ENCODE results near the gene UBE3B. TPM values are rescaled to one million over a fixed set of nuclear protein-coding genes. Genes with fewer than 3 reads are reported as not detected.

UBE3B gene
- total RNA-seq, 2 donors from 2014 or later = 57.9 to 85.8 TPM

GRCh38 chr12:109551108-109551507, 73.7 kb downstream of the UBE3B start:
- H3K4me1 ChIP-seq (replicated peaks) = no peaks in the 10 kb centered on the region
- no peak overlapping the region for H3K4me3 ChIP-seq
- 94% methylated on average over 6 of the region's 6 CpGs for WGBS
- H3K36me3 ChIP-seq = no peaks in the 10 kb centered on the region
- DNase-seq (ENCODE audit: low spot score) = no peak
- no peak overlapping the region for H3K27ac ChIP-seq
- TF ChIP-seq POLR2A (IDR thresholded peaks at IDR 0.05) = no peak
- TF ChIP-seq POLR2AphosphoS5 (IDR thresholded peaks at IDR 0.05) = no peak
- TF ChIP-seq CTCF (IDR thresholded peaks at IDR 0.05) = no peak
- no peaks in the 10 kb centered on the region for H3K27me3 ChIP-seq (replicated peaks; ENCODE audit: insufficient read depth)
- no peaks in the 10 kb centered on the region for H3K9me3 ChIP-seq
- intact Hi-C loops (cut with DNase I) = no loop called here

- TF ChIP-seq POLR2A (IDR thresholded peaks at IDR 0.05) (no peak), POLR2AphosphoS5 (IDR thresholded peaks at IDR 0.05) (no peak), CTCF (IDR thresholded peaks at IDR 0.05) (no peak)
- Histone ChIP-seq H3K9me3 (no peaks in the 10 kb centered on the region), H3K4me3 (no peak overlapping the region), H3K36me3 (no peaks in the 10 kb centered on the region), H3K27ac (no peak overlapping the region), H3K27me3 (replicated peaks; ENCODE audit: insufficient read depth) (no peaks in the 10 kb centered on the region), H3K4me1 (replicated peaks) (no peaks in the 10 kb centered on the region)
- DNase-seq (ENCODE audit: low spot score) = no peak
- intact Hi-C loops (cut with DNase I) = no loop called here
- WGBS = 74% methylated on average over 4 of the region's 4 CpGs
These were observed 75.5 kb downstream of the UBE3B start for GRCh38 chr12:109552971-109553370.

DNA sequence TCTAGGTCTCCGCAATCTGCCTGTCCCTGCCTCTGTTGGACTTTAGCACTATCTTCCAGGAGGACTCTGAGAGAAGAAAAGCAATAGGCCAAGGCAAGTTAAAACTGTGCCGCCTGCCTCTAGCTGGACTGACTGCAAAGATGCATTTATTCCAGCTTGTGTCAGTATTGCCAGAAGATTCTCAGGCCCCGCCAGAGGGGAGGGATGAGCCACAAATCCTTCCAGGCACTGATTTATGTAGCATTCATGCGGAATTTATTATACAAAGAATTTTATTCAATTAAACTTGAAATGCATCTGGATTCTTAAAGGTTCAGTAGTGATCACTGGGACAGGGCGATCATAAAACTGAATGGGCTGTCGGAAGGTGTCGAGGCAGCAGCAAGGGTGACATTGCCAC, 76.0 kb downstream of the UBE3B start:
- 49% methylated on average over 7 of the region's 7 CpGs for WGBS
- intact Hi-C loops (cut with DNase I) = no loop called here

GRCh38 chr12:109553906-109554500, 76.6 kb downstream of the UBE3B start:
- DNase-seq (ENCODE audit: low spot score) = no peak
- Histone ChIP-seq H3K27me3 (replicated peaks; ENCODE audit: insufficient read depth) (no peaks in the 10 kb centered on the region), H3K4me1 (replicated peaks) (no peaks in the 10 kb centered on the region), H3K27ac (no peak overlapping the region), H3K9me3 (no peaks in the 10 kb centered on the region), H3K36me3 (no peaks in the 10 kb centered on the region), H3K4me3 (no peak overlapping the region)
- TF ChIP-seq CTCF (IDR thresholded peaks at IDR 0.05) = no peak
- TF ChIP-seq POLR2A (IDR thresholded peaks at IDR 0.05) = no peak
- no peak for TF ChIP-seq POLR2AphosphoS5 (IDR thresholded peaks at IDR 0.05)
- 23% methylated on average over 16 of the region's 16 CpGs for WGBS
- intact Hi-C loops (cut with DNase I) = no loop called here

More for the DNA sequence above, 76.0 kb downstream of the UBE3B start:
- DNase-seq (ENCODE audit: low spot score) = no peak
- Histone ChIP-seq H3K36me3 (no peaks in the 10 kb centered on the region), H3K4me1 (replicated peaks) (no peaks in the 10 kb centered on the region), H3K27ac (no peak overlapping the region), H3K9me3 (no peaks in the 10 kb centered on the region), H3K27me3 (replicated peaks; ENCODE audit: insufficient read depth) (no peaks in the 10 kb centered on the region), H3K4me3 (no peak overlapping the region)
- TF ChIP-seq POLR2A (IDR thresholded peaks at IDR 0.05) (no peak), POLR2AphosphoS5 (IDR thresholded peaks at IDR 0.05) (no peak), CTCF (IDR thresholded peaks at IDR 0.05) (no peak)

- 51% methylated on average over 6 of the region's 6 CpGs for WGBS
- DNase-seq (ENCODE audit: low spot score) = no peak
- Histone ChIP-seq H3K27me3 (replicated peaks; ENCODE audit: insufficient read depth) (no peaks in the 10 kb centered on the region), H3K36me3 (no peaks in the 10 kb centered on the region), H3K4me3 (no peak overlapping the region), H3K27ac (no peak overlapping the region), H3K4me1 (replicated peaks) (no peaks in the 10 kb centered on the region), H3K9me3 (no peaks in the 10 kb centered on the region)
- no peak for TF ChIP-seq POLR2A (IDR thresholded peaks at IDR 0.05)
- TF ChIP-seq CTCF (IDR thresholded peaks at IDR 0.05) = no peak
- TF ChIP-seq POLR2AphosphoS5 (IDR thresholded peaks at IDR 0.05) = no peak
- intact Hi-C loops (cut with DNase I) = no loop called here
These were observed 77.3 kb downstream of the UBE3B start for GRCh38 chr12:109554761-109555160.

Measured in prostate gland (tissue), 2 donors.